OCI-LY7 (cell line): Measurements from ENCODE around the gene NKG7.

Experiments used
- CTCF ChIP-seq: fragments of 200-600 bp; sonication (generic); conservative IDR thresholded peaks from 2 replicates; pipeline ENCODE4 v1.5.1; 2014; ENCODE audit warnings: mild to moderate bottlenecking, antibody characterized with exemption, low read length, moderate library complexity, mixed read lengths
- EZH2phosphoT487 ChIP-seq: fragments of 200-600 bp; sonication (generic); IDR thresholded peaks from 2 replicates; pipeline ENCODE4 v1.6.1; 2018; ENCODE audit warnings: low read depth, borderline replicate concordance, mild to moderate bottlenecking, mixed run types, antibody characterized with exemption, low read length, moderate library complexity, mixed read lengths

GRCh38 chr19:51389143-51389542, 16.7 kb upstream of the NKG7 start:
- TF ChIP-seq CTCF: no peak
- TF ChIP-seq EZH2phosphoT487: no peak
